ACC112 (cell line): ENCODE measurements around the gene STPG3.

Experiments
- H2AFZ ChIP-seq: fragments of 200-600 bp; sonication (generic); one replicate; pipeline ENCODE4 v1.6.0; 2017; ENCODE audit warnings: antibody characterized with exemption, low read length; ENCODE audit not compliant: unreplicated experiment
- H3K27ac ChIP-seq: fragments of 200-600 bp; sonication (generic); 2 replicates; pipeline ENCODE4 v1.5.1; 2014; ENCODE audit warnings: low read depth, mild to moderate bottlenecking, antibody characterized with exemption, low read length, moderate library complexity
- H3K27me3 ChIP-seq: fragments of 200-600 bp; sonication (generic); 2 replicates; pipeline ENCODE4 v1.6.1; 2014; ENCODE audit warnings: mild to moderate bottlenecking, antibody characterized with exemption, low read length, moderate library complexity, mixed read lengths; ENCODE audit not compliant: insufficient read depth
- H3K36me3 ChIP-seq: fragments of 200-600 bp; sonication (generic); 2 replicates; pipeline ENCODE4 v1.6.1; 2016; ENCODE audit warnings: mild to moderate bottlenecking, antibody characterized with exemption, low read length, moderate library complexity, mixed read lengths; ENCODE audit not compliant: insufficient read depth
- H3K4me1 ChIP-seq: fragments of 200-600 bp; sonication (generic); one replicate; pipeline ENCODE4 v1.6.1; 2016; ENCODE audit warnings: low read length, mixed read lengths; ENCODE audit not compliant: insufficient read depth, unreplicated experiment, control insufficient read depth
- H3K4me3 ChIP-seq: fragments of 200-600 bp; sonication (generic); 2 replicates; pipeline ENCODE4 v1.5.1; 2014; ENCODE audit warnings: mild to moderate bottlenecking, low read depth, low read length
- H3K79me2 ChIP-seq: fragments of 200-600 bp; sonication (generic); one replicate; pipeline ENCODE4 v1.6.0; 2016; ENCODE audit warnings: low read length; ENCODE audit not compliant: control insufficient read depth, unreplicated experiment, insufficient read depth

STPG3 gene

GRCh38 chr9:137223078-137223970, 27.8 kb upstream of the STPG3 start:
- Histone ChIP-seq H2AFZ (peak overlapping the region; percentile 54), H3K79me2 (no peaks in the 10 kb centered on the region), H3K27me3 (no peaks in the 10 kb centered on the region), H3K27ac (peak overlapping the region; percentile 34; the same call in 1 of the 2 replicates), H3K4me3 (peak overlapping the region; percentile 85), H3K36me3 (no peaks in the 10 kb centered on the region), H3K4me1 (peaks cover 37% of the 10 kb centered on the region)

GRCh38 chr9:137224830-137225694, 26.0 kb upstream of the STPG3 start, which contains the start of gene CYSRT1:
Gene CYSRT1, plus strand, starts transcription at chr9:137225174. Its CDS starts 448 bp downstream, at chr9:137225622.
- Histone ChIP-seq H3K27ac (peak within 1 kb of the TSS; percentile 34; the same call in 1 of the 2 replicates), H3K4me1 (peaks cover 29% of the 10 kb centered on the region), H3K4me3 (peak within 1 kb of the TSS; percentile 85), H3K36me3 (no peaks in the 10 kb centered on the region), H3K79me2 (no peaks in the 10 kb centered on the region), H3K27me3 (no peaks in the 10 kb centered on the region), H2AFZ (no peak within 1 kb of the TSS)

- H3K27me3 ChIP-seq, result no peaks in the 10 kb centered on the region
These were observed 25.3 kb upstream of the STPG3 start for GRCh38 chr9:137225699-137226331.

GRCh38 chr9:137226338-137227053, 24.6 kb upstream of the STPG3 start:
- H3K27ac ChIP-seq, result no peak overlapping the region
- H3K4me1 ChIP-seq, result peaks cover 29% of the 10 kb centered on the region
- H3K4me3 ChIP-seq, result no peak overlapping the region
- H2AFZ ChIP-seq, result no peak overlapping the region
- no peaks in the 10 kb centered on the region for H3K27me3 ChIP-seq
- H3K79me2 ChIP-seq, result no peaks in the 10 kb centered on the region
- no peaks in the 10 kb centered on the region for H3K36me3 ChIP-seq

More at GRCh38 chr9:137225699-137226331, 25.3 kb upstream of the STPG3 start:
- Histone ChIP-seq H3K4me3 (no peak overlapping the region), H3K36me3 (no peaks in the 10 kb centered on the region), H3K4me1 (peaks cover 29% of the 10 kb centered on the region), H2AFZ (no peak overlapping the region), H3K79me2 (no peaks in the 10 kb centered on the region), H3K27ac (no peak overlapping the region)

- Histone ChIP-seq H3K4me1 (peaks cover 29% of the 10 kb centered on the region), H3K27ac (no peak within 1 kb of the TSS), H3K36me3 (no peaks in the 10 kb centered on the region), H3K27me3 (no peaks in the 10 kb centered on the region), H3K79me2 (no peaks in the 10 kb centered on the region), H2AFZ (peak within 1 kb of the TSS; percentile 7), H3K4me3 (no peak within 1 kb of the TSS)
These were observed 23.8 kb upstream of the STPG3 start, which contains the start of gene RNF224 for GRCh38 chr9:137227054-137227852. Gene RNF224, plus strand, starts transcription at chr9:137227502. Its CDS starts 834 bp downstream, at chr9:137228336.

- no peak overlapping the region for H3K4me3 ChIP-seq
- no peak overlapping the region for H3K27ac ChIP-seq
- H3K27me3 ChIP-seq, result no peaks in the 10 kb centered on the region
- H3K36me3 ChIP-seq, result no peaks in the 10 kb centered on the region
- peaks cover 21% of the 10 kb centered on the region for H3K4me1 ChIP-seq
- H3K79me2 ChIP-seq, result no peaks in the 10 kb centered on the region
- no peak overlapping the region for H2AFZ ChIP-seq
These were observed 23.1 kb upstream of the STPG3 start for GRCh38 chr9:137227853-137228505.

- H3K27ac ChIP-seq, result no peak overlapping the region
- no peak overlapping the region for H3K4me3 ChIP-seq
- H2AFZ ChIP-seq, result no peak overlapping the region
- peaks cover 20% of the 10 kb centered on the region for H3K4me1 ChIP-seq
- no peaks in the 10 kb centered on the region for H3K36me3 ChIP-seq
- no peaks in the 10 kb centered on the region for H3K79me2 ChIP-seq
- H3K27me3 ChIP-seq, result no peaks in the 10 kb centered on the region
These were observed 22.5 kb upstream of the STPG3 start for GRCh38 chr9:137228506-137228967.

GRCh38 chr9:137228968-137229896, 21.9 kb upstream of the STPG3 start:
- H3K27me3 ChIP-seq, result no peaks in the 10 kb centered on the region
- no peaks in the 10 kb centered on the region for H3K36me3 ChIP-seq
- H3K4me3 ChIP-seq, result no peak overlapping the region
- peaks cover 18% of the 10 kb centered on the region for H3K4me1 ChIP-seq
- H3K79me2 ChIP-seq, result no peaks in the 10 kb centered on the region
- no peak overlapping the region for H2AFZ ChIP-seq
- H3K27ac ChIP-seq, result no peak overlapping the region
